Measurements from ENCODE around the gene RPSA. TPM values are rescaled to one million over a fixed set of nuclear protein-coding genes. Genes with fewer than 3 reads are reported as not detected.

Gene RPSA
- total and polyA plus RNA-seq, 10 donors = 795 to 3,649 (median 960) TPM

DNA sequence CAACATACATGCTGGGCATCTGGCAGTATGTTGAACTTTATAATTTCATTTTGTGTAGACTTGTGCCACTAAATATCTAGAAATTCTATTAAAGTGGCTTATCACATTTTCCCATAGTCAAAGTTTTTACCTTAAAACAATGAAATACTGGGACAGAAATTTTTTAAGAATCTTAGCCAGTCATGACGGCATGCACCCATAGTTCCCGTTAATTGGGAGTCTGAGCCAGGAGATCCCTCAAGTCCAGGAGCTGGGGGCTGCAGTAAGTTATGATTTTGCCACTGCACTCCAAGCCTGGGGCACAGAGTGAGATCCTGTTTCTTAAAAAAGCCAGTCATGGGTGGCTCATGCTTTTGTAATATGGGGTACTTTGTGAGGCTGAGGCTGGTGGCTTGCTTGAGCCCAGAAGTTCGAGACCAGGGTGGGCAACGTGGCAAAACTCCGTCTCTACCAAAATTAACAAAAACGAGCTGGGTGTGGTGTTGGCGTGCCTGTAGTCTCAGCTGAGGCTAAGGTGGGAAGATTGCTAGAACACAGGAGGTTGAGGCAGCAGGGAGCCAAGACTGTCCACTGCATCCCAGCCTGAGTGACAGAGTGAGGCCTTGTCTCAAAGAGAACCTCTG, 3.1 kb downstream of the RPSA start:
- H3K27ac ChIP-seq = no peak overlapping the region
- peaks cover 9 to 70% (median 65%) of the 10 kb centered on the region in 6 donors for H3K36me3 ChIP-seq
- DNase-seq = no peak
- peak in 1 of 3 donors; percentile 19 for TF ChIP-seq POLR2AphosphoS5 (IDR thresholded peaks at IDR 0.05)
- TF ChIP-seq POLR2A (IDR thresholded peaks at IDR 0.05) = no peak
- TF ChIP-seq, protein P1, sequence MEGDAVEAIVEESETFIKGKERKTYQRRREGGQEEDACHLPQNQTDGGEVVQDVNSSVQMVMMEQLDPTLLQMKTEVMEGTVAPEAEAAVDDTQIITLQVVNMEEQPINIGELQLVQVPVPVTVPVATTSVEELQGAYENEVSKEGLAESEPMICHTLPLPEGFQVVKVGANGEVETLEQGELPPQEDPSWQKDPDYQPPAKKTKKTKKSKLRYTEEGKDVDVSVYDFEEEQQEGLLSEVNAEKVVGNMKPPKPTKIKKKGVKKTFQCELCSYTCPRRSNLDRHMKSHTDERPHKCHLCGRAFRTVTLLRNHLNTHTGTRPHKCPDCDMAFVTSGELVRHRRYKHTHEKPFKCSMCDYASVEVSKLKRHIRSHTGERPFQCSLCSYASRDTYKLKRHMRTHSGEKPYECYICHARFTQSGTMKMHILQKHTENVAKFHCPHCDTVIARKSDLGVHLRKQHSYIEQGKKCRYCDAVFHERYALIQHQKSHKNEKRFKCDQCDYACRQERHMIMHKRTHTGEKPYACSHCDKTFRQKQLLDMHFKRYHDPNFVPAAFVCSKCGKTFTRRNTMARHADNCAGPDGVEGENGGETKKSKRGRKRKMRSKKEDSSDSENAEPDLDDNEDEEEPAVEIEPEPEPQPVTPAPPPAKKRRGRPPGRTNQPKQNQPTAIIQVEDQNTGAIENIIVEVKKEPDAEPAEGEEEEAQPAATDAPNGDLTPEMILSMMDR (IDR thresholded peaks at IDR 0.05 in 8 of 11, conservative IDR thresholded peaks at IDR 0.05 in 3 of 11) = no peak
- peaks cover 27 to 57% (median 43%) of the 10 kb centered on the region in 6 donors for H3K4me1 ChIP-seq
- H3K27me3 ChIP-seq (replicated peaks in 1 of 7) = no peaks in the 10 kb centered on the region
- no peaks in the 10 kb centered on the region for H3K9me3 ChIP-seq
- 72 to 88% (median 81%) methylated on average over 7 of the region's 7 CpGs for WGBS, 5 donors
- H3K4me3 ChIP-seq = no peak overlapping the region
- intact Hi-C loops (cut with DNase I; ENCODE audit: low total_unique reads) = no loop called here

DNA sequence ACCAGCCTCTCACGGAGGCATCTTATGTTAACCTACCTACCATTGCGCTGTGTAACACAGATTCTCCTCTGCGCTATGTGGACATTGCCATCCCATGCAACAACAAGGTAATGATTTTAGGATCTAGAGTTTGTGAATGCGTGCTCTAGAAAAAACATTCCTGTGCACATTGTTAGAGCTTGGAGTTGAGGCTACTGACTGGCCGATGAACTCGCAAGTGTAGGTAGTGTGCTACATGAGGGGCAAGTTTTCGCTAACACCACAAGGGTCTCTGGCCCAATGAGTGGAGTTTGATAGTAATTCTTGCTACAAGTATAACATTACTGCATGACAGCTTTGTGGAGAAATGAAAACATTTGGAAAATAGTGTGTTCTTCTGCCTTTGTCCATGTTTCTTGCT, 4.4 kb downstream of the RPSA start:
- H3K4me1 ChIP-seq = peaks cover 27 to 52% (median 39%) of the 10 kb centered on the region in 6 donors
- H3K27ac ChIP-seq = no peak overlapping the region
- no peaks in the 10 kb centered on the region for H3K27me3 ChIP-seq (replicated peaks in 1 of 7)
- TF ChIP-seq POLR2AphosphoS5 (IDR thresholded peaks at IDR 0.05) (peak in 1 of 3 donors; percentile 11), POLR2A (IDR thresholded peaks at IDR 0.05) (no peak)
- TF ChIP-seq, protein P1 (IDR thresholded peaks at IDR 0.05 in 8 of 11, conservative IDR thresholded peaks at IDR 0.05 in 3 of 11) = no peak
- H3K9me3 ChIP-seq = no peaks in the 10 kb centered on the region
- DNase-seq = no peak
- intact Hi-C loops (cut with DNase I; ENCODE audit: low total_unique reads) = no loop called here
- WGBS, 5 donors = 97 to 100% (median 97%) methylated on average over 5 to 6 of the region's 7 CpGs
- no peak overlapping the region for H3K4me3 ChIP-seq
- H3K36me3 ChIP-seq = peaks cover 9 to 75% (median 65%) of the 10 kb centered on the region in 6 donors

DNA sequence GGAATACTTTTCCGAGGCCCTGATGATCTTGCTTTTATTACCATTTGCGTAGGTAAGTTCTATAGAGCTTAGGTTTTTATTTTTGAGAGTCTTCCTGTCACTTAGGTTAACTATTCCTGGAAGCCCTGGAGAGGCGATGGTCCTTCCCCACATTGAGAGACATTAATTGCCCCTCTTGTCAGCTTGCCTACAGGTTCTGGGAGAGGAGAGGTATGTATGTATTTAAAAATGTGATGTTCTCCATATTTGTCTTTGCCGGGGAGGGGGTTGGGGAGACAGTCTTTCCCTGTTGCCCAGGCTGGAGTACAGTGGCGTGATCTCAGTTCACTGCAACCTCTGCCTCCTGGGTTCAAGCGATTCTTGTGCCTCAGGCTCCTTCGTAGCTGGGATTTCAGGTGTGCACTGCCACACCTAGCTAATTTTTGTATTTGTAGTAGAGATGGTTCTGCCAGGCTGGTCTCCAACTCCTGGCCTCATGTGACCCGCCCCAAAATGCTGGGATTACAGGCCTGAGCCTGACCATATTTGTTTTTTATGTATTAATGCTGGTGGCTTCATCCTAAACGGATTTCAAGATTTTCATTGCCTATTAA, 6.2 kb downstream of the RPSA start:
- Histone ChIP-seq H3K36me3 (peaks cover 9 to 73% (median 64%) of the 10 kb centered on the region in 6 donors), H3K27ac (no peak overlapping the region), H3K9me3 (no peaks in the 10 kb centered on the region), H3K4me3 (no peak overlapping the region), H3K27me3 (replicated peaks in 1 of 7) (no peaks in the 10 kb centered on the region), H3K4me1 (peaks cover 20 to 44% (median 26%) of the 10 kb centered on the region in 6 donors)
- TF ChIP-seq POLR2A (IDR thresholded peaks at IDR 0.05) = no peak
- TF ChIP-seq, protein P1 (IDR thresholded peaks at IDR 0.05 in 8 of 11, conservative IDR thresholded peaks at IDR 0.05 in 3 of 11) = no peak
- no peak for TF ChIP-seq POLR2AphosphoS5 (IDR thresholded peaks at IDR 0.05)
- DNase-seq = no peak
- intact Hi-C loops (cut with DNase I; ENCODE audit: low total_unique reads) = no loop called here
- 90 to 95% (median 92%) methylated on average over 9 of the region's 9 CpGs for WGBS, 5 donors

DNA sequence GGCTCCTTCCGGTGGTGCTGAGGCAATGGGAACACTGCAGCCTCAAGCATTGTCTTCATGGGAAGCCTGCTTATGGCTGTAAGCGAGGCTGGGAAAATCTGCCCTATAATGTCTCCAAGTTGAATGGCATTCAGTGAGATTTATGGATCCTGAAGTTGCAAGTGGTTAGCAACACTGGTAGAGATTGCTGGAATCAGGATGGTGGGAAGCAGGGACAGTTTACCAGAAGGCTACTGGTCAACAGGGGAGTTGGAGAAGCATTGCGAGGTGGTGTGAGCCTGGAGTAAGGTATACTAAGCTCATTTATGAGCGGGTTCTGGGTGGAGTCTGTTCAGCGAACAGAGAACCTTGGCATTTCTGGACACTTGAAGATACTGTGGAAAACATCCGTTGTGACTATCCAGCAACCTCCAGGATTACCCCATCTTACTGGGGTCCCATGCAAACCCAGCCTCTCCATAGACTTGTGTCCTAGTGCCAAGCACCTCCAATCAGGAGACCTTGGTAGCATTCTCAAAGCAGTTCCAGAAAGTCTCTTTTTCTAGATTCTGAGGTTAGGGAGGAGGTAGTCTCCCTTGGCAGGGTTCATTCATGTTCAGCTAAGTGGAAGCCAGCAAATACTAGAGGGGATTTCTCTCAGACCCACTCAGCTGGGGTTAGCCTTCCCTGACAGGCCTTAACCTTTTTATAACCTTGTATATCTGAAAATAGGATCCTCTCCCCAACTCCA, 7.3 kb downstream of the RPSA start:
- intact Hi-C loops (cut with DNase I; ENCODE audit: low total_unique reads) = no loop called here
- H3K27ac ChIP-seq = no peak overlapping the region
- H3K9me3 ChIP-seq = no peaks in the 10 kb centered on the region
- peaks cover 9 to 62% (median 56%) of the 10 kb centered on the region in 6 donors for H3K36me3 ChIP-seq
- DNase-seq = no peak
- 77 to 85% (median 84%) methylated on average over 6 of the region's 6 CpGs for WGBS, 5 donors
- H3K4me1 ChIP-seq = peaks cover 11 to 33% (median 16%) of the 10 kb centered on the region in 6 donors
- no peak overlapping the region for H3K4me3 ChIP-seq
- no peaks in the 10 kb centered on the region for H3K27me3 ChIP-seq (replicated peaks in 1 of 7)
- TF ChIP-seq POLR2A (IDR thresholded peaks at IDR 0.05) (no peak), POLR2AphosphoS5 (IDR thresholded peaks at IDR 0.05) (peak in 1 of 3 donors; percentile 8)
- TF ChIP-seq, protein P1 (IDR thresholded peaks at IDR 0.05 in 8 of 11, conservative IDR thresholded peaks at IDR 0.05 in 3 of 11) = no peak
